ENCODE data around the gene BMPR1B. TPM values are rescaled to one million over a fixed set of nuclear protein-coding genes. Genes with fewer than 3 reads are reported as not detected.

The BMPR1B gene
- total and polyA plus RNA-seq, 2 experiments from 2014 or later = 1.6 to 3.3 TPM

DNA sequence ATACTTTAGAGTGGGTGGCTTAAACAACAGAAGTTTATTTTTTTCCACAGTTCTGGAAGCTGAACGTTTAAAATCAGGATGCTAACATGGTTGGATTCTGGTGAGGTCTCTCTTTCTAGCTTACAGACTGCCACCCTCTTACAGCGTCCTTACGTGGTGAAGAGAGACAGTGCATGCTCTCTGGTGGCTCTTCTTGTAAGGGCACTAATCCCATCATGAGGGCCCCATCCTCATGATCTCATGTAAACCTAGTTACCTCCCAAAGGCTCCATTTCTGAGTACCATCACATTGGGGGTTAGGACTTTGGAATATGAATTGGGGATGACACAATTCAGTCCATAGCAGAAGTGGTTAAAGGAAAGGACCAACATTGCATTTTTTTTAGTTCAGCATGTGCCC, 132.8 kb downstream of the BMPR1B start:
- no peak overlapping the region for H3K27ac ChIP-seq
- H3K4me3 ChIP-seq = no peak overlapping the region
- no peak overlapping the region for H2AFZ ChIP-seq
- no peaks in the 10 kb centered on the region for H3K9me3 ChIP-seq (ENCODE audit: low read depth)
- H3K79me2 ChIP-seq = no peaks in the 10 kb centered on the region
- WGBS (ENCODE audit: low lambda C conversion rate, missing lambda C conversion rate) = 92% methylated on average over 3 of the region's 3 CpGs
- no peaks in the 10 kb centered on the region for H3K27me3 ChIP-seq
- H3K9me2 ChIP-seq (replicated peaks; ENCODE audit: insufficient read depth) = no peaks in the 10 kb centered on the region
- no peak for DNase-seq (ENCODE audit: low spot score)
- H3K4me1 ChIP-seq (ENCODE audit: insufficient read depth) = no peaks in the 10 kb centered on the region
- H3K4me2 ChIP-seq = no peak overlapping the region
- no peaks in the 10 kb centered on the region for H3K36me3 ChIP-seq (replicated peaks; ENCODE audit: insufficient read depth, low read depth)
- no peak for TF ChIP-seq EZH2phosphoT487 (IDR thresholded peaks at IDR 0.05; ENCODE audit: low read depth, severe bottlenecking, unreplicated experiment)
- TF ChIP-seq, protein P1, sequence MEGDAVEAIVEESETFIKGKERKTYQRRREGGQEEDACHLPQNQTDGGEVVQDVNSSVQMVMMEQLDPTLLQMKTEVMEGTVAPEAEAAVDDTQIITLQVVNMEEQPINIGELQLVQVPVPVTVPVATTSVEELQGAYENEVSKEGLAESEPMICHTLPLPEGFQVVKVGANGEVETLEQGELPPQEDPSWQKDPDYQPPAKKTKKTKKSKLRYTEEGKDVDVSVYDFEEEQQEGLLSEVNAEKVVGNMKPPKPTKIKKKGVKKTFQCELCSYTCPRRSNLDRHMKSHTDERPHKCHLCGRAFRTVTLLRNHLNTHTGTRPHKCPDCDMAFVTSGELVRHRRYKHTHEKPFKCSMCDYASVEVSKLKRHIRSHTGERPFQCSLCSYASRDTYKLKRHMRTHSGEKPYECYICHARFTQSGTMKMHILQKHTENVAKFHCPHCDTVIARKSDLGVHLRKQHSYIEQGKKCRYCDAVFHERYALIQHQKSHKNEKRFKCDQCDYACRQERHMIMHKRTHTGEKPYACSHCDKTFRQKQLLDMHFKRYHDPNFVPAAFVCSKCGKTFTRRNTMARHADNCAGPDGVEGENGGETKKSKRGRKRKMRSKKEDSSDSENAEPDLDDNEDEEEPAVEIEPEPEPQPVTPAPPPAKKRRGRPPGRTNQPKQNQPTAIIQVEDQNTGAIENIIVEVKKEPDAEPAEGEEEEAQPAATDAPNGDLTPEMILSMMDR (IDR thresholded peaks at IDR 0.05; ENCODE audit: poor library complexity) = no peak
- no peaks in the 10 kb centered on the region for H4K20me1 ChIP-seq (ENCODE audit: insufficient read depth, poor library complexity, severe bottlenecking)

DNA sequence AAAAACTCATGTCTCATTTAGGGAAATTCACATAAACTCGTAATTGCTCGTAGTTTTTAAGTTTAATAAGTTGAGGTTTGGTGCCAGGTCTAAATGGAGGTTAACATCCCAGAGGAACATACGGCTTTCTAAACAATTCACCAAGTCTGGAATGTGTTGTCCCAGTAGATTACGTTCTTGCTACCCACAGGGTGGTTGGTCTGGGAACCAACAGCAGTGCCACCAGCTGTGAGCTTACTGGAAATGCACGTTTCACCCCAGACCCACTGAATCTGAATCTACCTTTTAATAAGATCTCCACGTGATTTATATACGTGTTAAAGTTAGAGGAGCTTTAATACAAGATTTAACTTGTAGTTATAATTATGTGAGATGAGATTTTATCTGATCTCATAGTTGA, 134.3 kb downstream of the BMPR1B start:
- no peak for TF ChIP-seq EZH2 (IDR thresholded peaks at IDR 0.05; ENCODE audit: borderline replicate concordance)
- TF ChIP-seq, protein P1 (IDR thresholded peaks at IDR 0.05; ENCODE audit: poor library complexity) = no peak
- TF ChIP-seq EZH2phosphoT487 (IDR thresholded peaks at IDR 0.05; ENCODE audit: low read depth, severe bottlenecking, unreplicated experiment) = no peak
- 66% methylated on average over 7 of the region's 7 CpGs for WGBS (ENCODE audit: low lambda C conversion rate, missing lambda C conversion rate)

DNA sequence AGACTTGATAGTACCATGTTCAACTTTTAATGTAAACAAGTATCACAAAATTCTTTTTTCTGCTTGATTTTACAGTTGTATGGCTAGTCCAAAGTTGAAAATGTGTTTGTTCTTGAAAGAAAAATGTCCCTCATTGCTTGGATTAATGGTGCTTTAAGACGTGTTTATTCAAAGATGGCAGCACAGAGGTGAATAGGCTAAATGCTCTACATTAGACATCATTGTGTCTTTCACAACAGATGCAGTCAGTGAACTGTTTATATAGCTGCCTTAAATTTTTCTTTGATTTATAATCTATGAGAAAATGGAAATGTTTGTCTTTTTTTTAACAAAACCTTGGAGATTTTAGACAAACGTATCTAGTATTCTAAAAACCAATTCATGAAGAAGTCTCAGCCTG, 137.3 kb downstream of the BMPR1B start:
- Histone ChIP-seq H3K79me2 (no peaks in the 10 kb centered on the region), H3K36me3 (replicated peaks; ENCODE audit: insufficient read depth, low read depth) (no peaks in the 10 kb centered on the region), H3K9me3 (ENCODE audit: low read depth) (no peaks in the 10 kb centered on the region), H3K9me2 (replicated peaks; ENCODE audit: insufficient read depth) (no peaks in the 10 kb centered on the region), H3K4me2 (no peak overlapping the region), H3K4me1 (ENCODE audit: insufficient read depth) (no peaks in the 10 kb centered on the region), H3K27ac (no peak overlapping the region), H4K20me1 (ENCODE audit: insufficient read depth, poor library complexity, severe bottlenecking) (no peaks in the 10 kb centered on the region), H3K4me3 (no peak overlapping the region), H2AFZ (no peak overlapping the region), H3K27me3 (no peaks in the 10 kb centered on the region)
- 73% methylated on average over 2 of the region's 2 CpGs for WGBS (ENCODE audit: low lambda C conversion rate, missing lambda C conversion rate)
- no peak for TF ChIP-seq EZH2 (IDR thresholded peaks at IDR 0.05; ENCODE audit: borderline replicate concordance)
- TF ChIP-seq EZH2phosphoT487 (IDR thresholded peaks at IDR 0.05; ENCODE audit: low read depth, severe bottlenecking, unreplicated experiment) = no peak
- TF ChIP-seq, protein P1 (IDR thresholded peaks at IDR 0.05; ENCODE audit: poor library complexity) = no peak
- DNase-seq (ENCODE audit: low spot score) = no peak

More for the DNA sequence above, 134.3 kb downstream of the BMPR1B start:
- Histone ChIP-seq H3K4me3 (no peak overlapping the region), H3K27me3 (no peaks in the 10 kb centered on the region), H3K4me2 (no peak overlapping the region), H3K36me3 (replicated peaks; ENCODE audit: insufficient read depth, low read depth) (no peaks in the 10 kb centered on the region), H3K27ac (no peak overlapping the region), H4K20me1 (ENCODE audit: insufficient read depth, poor library complexity, severe bottlenecking) (no peaks in the 10 kb centered on the region), H2AFZ (no peak overlapping the region), H3K79me2 (no peaks in the 10 kb centered on the region), H3K4me1 (ENCODE audit: insufficient read depth) (no peaks in the 10 kb centered on the region), H3K9me2 (replicated peaks; ENCODE audit: insufficient read depth) (no peaks in the 10 kb centered on the region), H3K9me3 (ENCODE audit: low read depth) (no peaks in the 10 kb centered on the region)
- DNase-seq (ENCODE audit: low spot score) = no peak

- Histone ChIP-seq H3K79me2 (no peaks in the 10 kb centered on the region), H3K9me2 (replicated peaks; ENCODE audit: insufficient read depth) (no peaks in the 10 kb centered on the region), H4K20me1 (ENCODE audit: insufficient read depth, poor library complexity, severe bottlenecking) (no peaks in the 10 kb centered on the region), H3K4me3 (no peak overlapping the region), H3K4me2 (no peak overlapping the region), H3K27ac (no peak overlapping the region), H3K9me3 (ENCODE audit: low read depth) (no peaks in the 10 kb centered on the region), H3K27me3 (no peaks in the 10 kb centered on the region), H3K36me3 (replicated peaks; ENCODE audit: insufficient read depth, low read depth) (no peaks in the 10 kb centered on the region), H2AFZ (no peak overlapping the region), H3K4me1 (ENCODE audit: insufficient read depth) (no peaks in the 10 kb centered on the region)
- TF ChIP-seq EZH2phosphoT487 (IDR thresholded peaks at IDR 0.05; ENCODE audit: low read depth, severe bottlenecking, unreplicated experiment) (no peak), EZH2 (IDR thresholded peaks at IDR 0.05; ENCODE audit: borderline replicate concordance) (no peak)
- TF ChIP-seq, protein P1 (IDR thresholded peaks at IDR 0.05; ENCODE audit: poor library complexity) = no peak
- peak; percentile 10 for DNase-seq (ENCODE audit: low spot score)
- WGBS (ENCODE audit: low lambda C conversion rate, missing lambda C conversion rate) = 66% methylated on average over 7 of the region's 7 CpGs
Observed at GRCh38 chr4:94897023-94897422, 139.3 kb downstream of the BMPR1B start.

Measured in hepatocyte (in vitro differentiated cells).